ENCODE results near the gene CTNNA3.

GRCh38 chr10:65993451-65993850 is 1702.5 kb downstream of the CTNNA3 start:
- TF ChIP-seq CTCF (IDR thresholded peaks at IDR 0.05) (no peak), POLR2A (IDR thresholded peaks at IDR 0.05) (no peak)

All from lower leg skin (tissue), 3 donors.